Ishikawa (cell line): ENCODE measurements around the gene TMEM141.

ENCODE experiments used
- CEBPB ChIP-seq: IDR thresholded peaks from 2 replicates; pipeline ENCODE4 v1.6.1; 2012
- CREB1 ChIP-seq: IDR thresholded peaks from 2 replicates; pipeline ENCODE4 v1.6.1; 2012; ENCODE audit warnings: low read depth
- EGR1 ChIP-seq: IDR thresholded peaks from 2 replicates; pipeline ENCODE4 v1.6.1; 2012
- EP300 ChIP-seq: IDR thresholded peaks from 2 replicates; pipeline ENCODE4 v1.6.1; 2012; ENCODE audit warnings: borderline replicate concordance
- FOXM1 ChIP-seq: IDR thresholded peaks from 2 replicates; pipeline ENCODE4 v1.6.1; 2012; ENCODE audit warnings: low read depth, borderline replicate concordance
- MAX ChIP-seq: IDR thresholded peaks from 2 replicates; pipeline ENCODE4 v1.6.1; 2012
- NFIC ChIP-seq: IDR thresholded peaks from 2 replicates; pipeline ENCODE4 v1.6.1; 2012
- RAD21 ChIP-seq: IDR thresholded peaks from 2 replicates; pipeline ENCODE4 v1.6.1; 2012; ENCODE audit warnings: low read depth
- TAF1 ChIP-seq: IDR thresholded peaks from 2 replicates; pipeline ENCODE4 v1.6.1; 2012; ENCODE audit warnings: low read depth, mild to moderate bottlenecking
- TCF12 ChIP-seq: IDR thresholded peaks from 2 replicates; pipeline ENCODE4 v1.6.1; 2012; ENCODE audit warnings: low read depth
- TEAD4 ChIP-seq: IDR thresholded peaks from 2 replicates; pipeline ENCODE4 v1.6.1; 2012
- USF1 ChIP-seq: IDR thresholded peaks from 2 replicates; pipeline ENCODE4 v1.6.1; 2012
- YY1 ChIP-seq: IDR thresholded peaks from 2 replicates; pipeline ENCODE4 v1.6.1; 2012; ENCODE audit warnings: low read depth
- ZBTB7A ChIP-seq: IDR thresholded peaks from 2 replicates; pipeline ENCODE4 v1.6.1; 2012; ENCODE audit warnings: low read depth
- TF ChIP-seq, protein P1 (sequence below): IDR thresholded peaks from 2 replicates; pipeline ENCODE4 v1.6.1; 2012; ENCODE audit warnings: low read depth, mild to moderate bottlenecking

Gene TMEM141

GRCh38 chr9:136840877-136841645, 49.9 kb downstream of the TMEM141 start:
- TF ChIP-seq RAD21: peak; percentile 7; the same call in 1 of the 2 replicates
- TF ChIP-seq, protein P1, sequence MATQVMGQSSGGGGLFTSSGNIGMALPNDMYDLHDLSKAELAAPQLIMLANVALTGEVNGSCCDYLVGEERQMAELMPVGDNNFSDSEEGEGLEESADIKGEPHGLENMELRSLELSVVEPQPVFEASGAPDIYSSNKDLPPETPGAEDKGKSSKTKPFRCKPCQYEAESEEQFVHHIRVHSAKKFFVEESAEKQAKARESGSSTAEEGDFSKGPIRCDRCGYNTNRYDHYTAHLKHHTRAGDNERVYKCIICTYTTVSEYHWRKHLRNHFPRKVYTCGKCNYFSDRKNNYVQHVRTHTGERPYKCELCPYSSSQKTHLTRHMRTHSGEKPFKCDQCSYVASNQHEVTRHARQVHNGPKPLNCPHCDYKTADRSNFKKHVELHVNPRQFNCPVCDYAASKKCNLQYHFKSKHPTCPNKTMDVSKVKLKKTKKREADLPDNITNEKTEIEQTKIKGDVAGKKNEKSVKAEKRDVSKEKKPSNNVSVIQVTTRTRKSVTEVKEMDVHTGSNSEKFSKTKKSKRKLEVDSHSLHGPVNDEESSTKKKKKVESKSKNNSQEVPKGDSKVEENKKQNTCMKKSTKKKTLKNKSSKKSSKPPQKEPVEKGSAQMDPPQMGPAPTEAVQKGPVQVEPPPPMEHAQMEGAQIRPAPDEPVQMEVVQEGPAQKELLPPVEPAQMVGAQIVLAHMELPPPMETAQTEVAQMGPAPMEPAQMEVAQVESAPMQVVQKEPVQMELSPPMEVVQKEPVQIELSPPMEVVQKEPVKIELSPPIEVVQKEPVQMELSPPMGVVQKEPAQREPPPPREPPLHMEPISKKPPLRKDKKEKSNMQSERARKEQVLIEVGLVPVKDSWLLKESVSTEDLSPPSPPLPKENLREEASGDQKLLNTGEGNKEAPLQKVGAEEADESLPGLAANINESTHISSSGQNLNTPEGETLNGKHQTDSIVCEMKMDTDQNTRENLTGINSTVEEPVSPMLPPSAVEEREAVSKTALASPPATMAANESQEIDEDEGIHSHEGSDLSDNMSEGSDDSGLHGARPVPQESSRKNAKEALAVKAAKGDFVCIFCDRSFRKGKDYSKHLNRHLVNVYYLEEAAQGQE: no peak
- TF ChIP-seq TAF1: 0 out of 2 replicates have a peak, but pooled peaks have one; percentile 20
- TF ChIP-seq YY1: 0 out of 2 replicates have a peak, but pooled peaks have one; percentile 7
- peak; percentile 55 for TF ChIP-seq EP300
- peak; percentile 91 for TF ChIP-seq TCF12
- no peak for TF ChIP-seq FOXM1
- TF ChIP-seq CEBPB: no peak
- TF ChIP-seq EGR1: peak; percentile 88
- TF ChIP-seq NFIC: peak; percentile 60
- TF ChIP-seq MAX: peak; percentile 83
- TF ChIP-seq ZBTB7A: peak; percentile 55
- TF ChIP-seq USF1: 0 out of 2 replicates have a peak, but pooled peaks have one; percentile 2
- peak; percentile 86 for TF ChIP-seq TEAD4
- no peak for TF ChIP-seq CREB1

DNA sequence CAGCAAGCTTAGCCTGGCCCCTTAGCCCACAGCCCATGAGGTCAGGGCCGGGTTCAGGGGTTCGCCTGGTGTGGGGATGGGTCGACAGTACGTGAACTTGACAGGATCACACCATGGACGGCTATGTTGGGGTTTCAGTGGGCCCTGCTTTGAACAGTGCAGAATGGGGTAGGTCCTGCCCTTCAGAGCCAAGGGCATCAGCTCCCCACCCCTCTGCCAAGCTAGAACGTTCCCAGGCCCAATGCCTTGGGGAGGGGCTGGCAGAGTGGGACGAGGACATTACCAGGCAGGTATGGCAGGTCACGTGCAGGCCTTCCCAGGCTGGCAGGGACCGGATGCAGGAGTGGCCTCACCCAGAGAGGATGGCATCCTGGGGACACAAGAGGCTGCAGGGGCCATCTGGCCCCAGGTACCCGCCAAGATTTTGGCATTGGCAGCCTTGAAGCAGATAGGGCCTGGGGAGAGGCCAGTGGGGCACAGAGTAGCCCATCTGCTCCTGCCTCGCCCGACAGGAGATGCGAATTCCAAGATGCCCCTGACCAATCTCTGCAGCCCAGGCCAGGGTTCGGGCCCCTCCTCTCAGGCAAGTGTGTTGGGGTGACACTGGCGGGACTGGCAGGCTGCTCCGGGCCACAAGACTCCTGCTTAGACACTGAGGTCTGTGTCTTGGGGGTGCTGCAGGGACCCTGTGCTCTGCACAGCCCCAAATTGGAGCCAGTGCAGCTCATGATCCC, 50.7 kb downstream of the TMEM141 start:
- TF ChIP-seq USF1: peak; percentile 88

DNA sequence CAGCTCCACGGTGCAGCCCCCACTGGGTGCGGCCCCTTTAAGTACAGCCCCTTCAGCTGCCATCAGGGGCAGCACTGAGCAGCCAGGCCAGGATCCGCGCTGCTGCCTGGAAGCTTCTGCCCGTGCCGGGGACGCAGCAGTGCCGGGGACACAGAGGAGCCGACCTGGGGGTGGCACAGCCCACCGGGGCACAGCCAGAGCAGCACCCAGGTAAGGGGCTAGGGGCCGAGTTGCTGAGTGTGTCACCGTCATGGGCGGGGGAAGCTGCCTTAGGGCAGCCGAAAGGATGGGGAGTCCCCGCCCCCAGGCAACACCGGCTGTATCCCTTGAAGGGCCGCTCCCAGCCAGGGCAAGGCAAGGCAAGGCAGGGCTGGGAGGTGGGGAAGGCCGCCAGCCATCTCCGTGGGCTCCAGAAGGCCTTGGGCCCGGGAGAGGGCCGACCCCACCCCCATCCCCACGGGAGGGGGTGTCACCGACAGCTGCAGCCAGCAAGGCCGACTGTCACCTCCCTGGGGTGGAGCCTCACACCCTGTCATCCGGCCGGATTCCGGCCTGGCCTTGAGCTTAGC, 51.3 kb downstream of the TMEM141 start, which contains the start of gene AJM1:
Gene AJM1 (plus strand): TSS at position 99 of the 569 bp plus-strand sequence. CDS start 1,937 bp downstream, outside the sequence.
- peak; percentile 38; the same call in 1 of the 2 replicates for TF ChIP-seq RAD21
- TF ChIP-seq ZBTB7A: peak; percentile 77
- peak; percentile 43; the same call in 1 of the 2 replicates for TF ChIP-seq MAX
